K562 (cell line): ENCODE data around the gene TMEM184A. TPM values are rescaled to one million over a fixed set of nuclear protein-coding genes. Genes with fewer than 3 reads are reported as not detected.
A peak's percentile ranks its signal among the peaks of the same experiment; 100 is the strongest.

ENCODE experiments used
- ATAC-seq: fragments of 200-7000 bp; cut with Tn5 transposase; 3 replicates; pipeline ENCODE4 v1.9.1; 2020; ENCODE audit warnings: moderate library complexity
- BruUV-seq: library from RNA; stranded (reverse); fragments of 400-500 nt; replicated peaks from 2 replicates; lab custom pipeline; 2021; lab: Mats Ljungman, UMichigan
- CTCF ChIA-PET: fragments of 300-600 bp; formaldehyde crosslinking; extraction: SDS; loops from one replicate; lab custom pipeline; 2021; ENCODE audit warnings: low intra/inter-chr PET ratio; lab: Yijun Ruan, JAX
- POLR2A ChIA-PET: fragments of 300-600, 350-650 bp; sonication (Branson Sonifier 250); formaldehyde crosslinking; extraction: SDS; loops from one replicate; lab custom pipeline; 2021; ENCODE audit warnings: antibody characterized with exemption, inconsistent platforms; lab: Yijun Ruan, JAX
- DNase-seq, 4 experiments: peaks; one replicate each; pipeline versions ENCODE4 v3.0.0 to v3.0.0-alpha.2; 2011 to 2018; ENCODE audit warnings: low spot score in 3 of 4, mixed read lengths in 3 of 4; ENCODE audit errors: extremely low read depth in 1 of 4
- FAIRE-seq: peaks from 2 replicates; lab custom pipeline; 2011; peaks lifted over from hg19 to GRCh38; lab: Jason Lieb, UNC
- H2AFZ ChIP-seq: 2 replicates; pipeline ENCODE4 v1.6.0; 2011; ENCODE audit warnings: low read depth, low read length, control low read depth, inconsistent platforms
- H3K27ac ChIP-seq: fragments of 200-600 bp; 3 replicates; pipeline ENCODE4 v1.8.0; 2011; ENCODE audit warnings: low read depth, mild to moderate bottlenecking, control low read depth, inconsistent platforms, low read length, moderate library complexity, mixed read lengths; ENCODE audit errors: extremely low read depth
- H3K27me3 ChIP-seq, 2 experiments: fragments of 300-600 bp in 1 of 2; 2 replicates in 1 of 2; 3 replicates in 1 of 2; pipeline versions ENCODE4 v1.6.0 to v1.8.0; 2011; ENCODE audit warnings: inconsistent platforms in 2 of 2, low read length in 2 of 2, mild to moderate bottlenecking in 1 of 2, mixed read lengths in 1 of 2, moderate library complexity in 1 of 2; ENCODE audit not compliant: control insufficient read depth in 2 of 2, insufficient read depth in 2 of 2
- H3K36me3 ChIP-seq: fragments of 300-600 bp; 3 replicates; pipeline ENCODE4 v1.8.0; 2011; ENCODE audit warnings: mild to moderate bottlenecking, low read length, inconsistent platforms; ENCODE audit not compliant: control insufficient read depth, insufficient read depth
- H3K4me1 ChIP-seq, 2 experiments: fragments of 200-600 bp in 1 of 2; replicated peaks in 1 of 2; 2 replicates in 1 of 2; 3 replicates in 1 of 2; pipeline versions ENCODE4 v1.5.1 to v1.8.0; 2011; ENCODE audit warnings: inconsistent platforms in 2 of 2, low read length in 2 of 2, mild to moderate bottlenecking in 1 of 2, mixed read lengths in 1 of 2, moderate library complexity in 1 of 2; ENCODE audit not compliant: control insufficient read depth in 2 of 2, insufficient read depth in 2 of 2
- H3K4me2 ChIP-seq: 2 replicates; pipeline ENCODE4 v1.6.1; 2011; ENCODE audit warnings: low read length, control low read depth, inconsistent platforms, mixed read lengths; ENCODE audit not compliant: insufficient read depth
- H3K4me3 ChIP-seq: fragments of 200-600 bp; sonication (generic), shearing (Covaris generic); 2 replicates; pipeline ENCODE4 v1.5.1; 2016; ENCODE audit warnings: control low read depth, inconsistent platforms
- H3K79me2 ChIP-seq: fragments of 200-600 bp; 3 replicates; pipeline ENCODE4 v1.8.0; 2011; ENCODE audit warnings: low read length, inconsistent platforms; ENCODE audit not compliant: control insufficient read depth, insufficient read depth
- H3K9ac ChIP-seq, 2 experiments: 2 replicates each; pipeline versions ENCODE4 v1.6.0 to v1.6.1; 2011; ENCODE audit warnings: low read depth in 2 of 2, low read length in 2 of 2, control low read depth in 1 of 2, inconsistent platforms in 1 of 2, mild to moderate bottlenecking in 1 of 2, mixed read lengths in 1 of 2; ENCODE audit not compliant: insufficient read depth in 1 of 2
- H3K9me1 ChIP-seq: one replicate; pipeline ENCODE4 v1.6.0; 2011; ENCODE audit warnings: inconsistent platforms, mild to moderate bottlenecking, low read length, moderate library complexity; ENCODE audit not compliant: control insufficient read depth, insufficient read depth
- H3K9me3 ChIP-seq: replicated peaks from 2 replicates; pipeline ENCODE4 v1.5.1; 2011; ENCODE audit warnings: low read depth, low read length, inconsistent platforms; ENCODE audit not compliant: control insufficient read depth, insufficient read depth
- H4K20me1 ChIP-seq: replicated peaks from 2 replicates; pipeline ENCODE4 v1.6.1; 2011; ENCODE audit warnings: low read length, inconsistent platforms, mixed read lengths; ENCODE audit not compliant: control insufficient read depth, insufficient read depth
- CXXC5 ChIP-seq: fragments of 250-450 bp; sonication (Bioruptor Pico); IDR thresholded peaks from 2 replicates; pipeline ENCODE4 v1.8.0; 2022; ENCODE audit warnings: inconsistent platforms, mild to moderate bottlenecking, moderate library complexity
- E2F6 ChIP-seq, 2 experiments: IDR thresholded peaks; 2 replicates each; pipeline ENCODE4 v1.6.1; 2011; ENCODE audit warnings: borderline replicate concordance in 1 of 2, control low read depth in 1 of 2, low read depth in 1 of 2, low read length in 1 of 2, mild to moderate bottlenecking in 1 of 2, mixed read lengths in 1 of 2, moderate library complexity in 1 of 2; ENCODE audit not compliant: insufficient read depth in 1 of 2, insufficient read length in 1 of 2, poor library complexity in 1 of 2, severe bottlenecking in 1 of 2; ENCODE audit errors: extremely low read depth in 1 of 2
- ETS1 ChIP-seq: conservative IDR thresholded peaks from 2 replicates; pipeline ENCODE4 v1.6.1; 2011; ENCODE audit warnings: low read depth, mild to moderate bottlenecking, low read length; ENCODE audit not compliant: control insufficient read depth
- L3MBTL2 ChIP-seq: fragments of 450-650 bp; IDR thresholded peaks from 2 replicates; pipeline ENCODE4 v1.6.1; 2016; ENCODE audit warnings: mild to moderate bottlenecking, moderate library complexity
- SMAD2 ChIP-seq: fragments of 150-350 bp; IDR thresholded peaks from 2 replicates; pipeline ENCODE4 v1.6.1; 2014; ENCODE audit warnings: low read depth, mild to moderate bottlenecking, low read length
- ZNF347 ChIP-seq: fragments of 450-650 bp; formaldehyde crosslinking; IDR thresholded peaks from 2 replicates; pipeline ENCODE4 v1.4.0; 2020; ENCODE audit warnings: low read depth, mild to moderate bottlenecking, moderate library complexity
- ZNF584 ChIP-seq: fragments of 200-800 bp; sonication (Bioruptor generic); IDR thresholded peaks from 2 replicates; pipeline ENCODE4 v1.6.1; 2016; ENCODE audit warnings: low read depth, mild to moderate bottlenecking, missing genetic modification characterization, missing compliant biosample characterization
- WGBS: fragments of 100-300 bp; shearing (Covaris generic); methylation state at CpG from one replicate; pipeline ENCODE4 v1.1.6; 2016; ENCODE audit warnings: low coverage, mixed read lengths; ENCODE audit not compliant: insufficient coverage; ENCODE audit errors: missing lambda C conversion rate; 5-methylcytosine and 5-hydroxymethylcytosine counted together
- in situ Hi-C: fragments of 300-500 bp; cut with MboI; formaldehyde crosslinking; loops from 4 replicates; pipeline ENCODE4 v1.15.0; 2018; ENCODE audit warnings: inconsistent platforms, mixed read lengths
- intact Hi-C: fragments of 100-400 bp; cut with micrococcal nuclease; formaldehyde crosslinking; loops from 2 replicates; pipeline ENCODE4 v1.14.2; 2022
- polyA plus RNA-seq, 8 experiments: library from polyadenylated mRNA; depleted of rRNA in 4 of 8; stranded (reverse) in 5 of 8; unstranded in 3 of 8; fragments of >200 nt; fragmentation: Nextera tagmentation in 2 of 8; fragmentation: Illumina TruSeq in 1 of 8; extraction: Ambion mirVana in 2 of 8; extraction: Trizol in 1 of 8; gene quantifications; 2 replicates each; pipeline versions ENCODE4 v1.2.1 to v1.2.3, GENCODE V29; 2011 to 2014; ENCODE audit warnings: inconsistent platforms in 1 of 8, missing spikeins in 1 of 8
- total RNA-seq, 7 experiments: library from RNA; depleted of rRNA in 6 of 7; stranded (reverse); fragments of >200 nt in 6 of 7; fragmentation: Illumina TruSeq in 2 of 7; extraction: Trizol in 2 of 7; gene quantifications; 2 replicates each; pipeline versions ENCODE4 v1.2.1 to v1.2.3, GENCODE V29; 2011 to 2021; ENCODE audit warnings: low replicate concordance in 1 of 7
- TF ChIP-seq, protein P1 (sequence below): IDR thresholded peaks from 2 replicates; pipeline ENCODE4 v1.6.1; 2014; ENCODE audit warnings: antibody characterized with exemption
- TF ChIP-seq, protein P2 (sequence below): sonication (generic); formaldehyde crosslinking; IDR thresholded peaks from 2 replicates; pipeline ENCODE4 v1.8.0; 2022; ENCODE audit warnings: missing genetic modification reagents, mild to moderate bottlenecking, borderline replicate concordance

TMEM184A gene
- total and polyA plus RNA-seq, 9 of the 15 experiments (the other 6 are each of a cell fraction or from before 2014, with no cell fraction given) = 0.10 to 0.18 (median 0.11) TPM; not detected in 6

- no peak for ATAC-seq
- Histone ChIP-seq H3K9me1 (peaks cover 3% of the 10 kb centered on the region), H3K4me1 (peaks cover 34 to 63% of the 10 kb centered on the region in 2 experiments), H2AFZ (no peak overlapping the region), H3K27ac (peak overlapping the region; percentile 59; the same call in 1 of the 3 replicates), H3K36me3 (peaks cover 12% of the 10 kb centered on the region; the same call in 1 of the 3 replicates), H3K9ac (peak overlapping the region; percentile 65 to 95; a peak in 3 of 4 replicates), H3K4me3 (peak overlapping the region; percentile 54), H4K20me1 (peaks cover 31% of the 10 kb centered on the region), H3K9me3 (no peaks in the 10 kb centered on the region), H3K27me3 (peaks cover 9 to 11% of the 10 kb centered on the region in 2 experiments; a peak in 4 of 5 replicates), H3K4me2 (0 out of 2 replicates have a peak overlapping the region, but pooled peaks have one; percentile 55), H3K79me2 (peaks cover 48% of the 10 kb centered on the region)
- intact Hi-C loops = no loop called here
- no peak for FAIRE-seq
- POLR2A ChIA-PET = no interaction called here
- 0 out of 2 replicates have a peak, but pooled peaks have one; percentile 10 for TF ChIP-seq CXXC5
- no peak for TF ChIP-seq ZNF347 (CRISPR knock-in tag)
- TF ChIP-seq, protein P1, sequence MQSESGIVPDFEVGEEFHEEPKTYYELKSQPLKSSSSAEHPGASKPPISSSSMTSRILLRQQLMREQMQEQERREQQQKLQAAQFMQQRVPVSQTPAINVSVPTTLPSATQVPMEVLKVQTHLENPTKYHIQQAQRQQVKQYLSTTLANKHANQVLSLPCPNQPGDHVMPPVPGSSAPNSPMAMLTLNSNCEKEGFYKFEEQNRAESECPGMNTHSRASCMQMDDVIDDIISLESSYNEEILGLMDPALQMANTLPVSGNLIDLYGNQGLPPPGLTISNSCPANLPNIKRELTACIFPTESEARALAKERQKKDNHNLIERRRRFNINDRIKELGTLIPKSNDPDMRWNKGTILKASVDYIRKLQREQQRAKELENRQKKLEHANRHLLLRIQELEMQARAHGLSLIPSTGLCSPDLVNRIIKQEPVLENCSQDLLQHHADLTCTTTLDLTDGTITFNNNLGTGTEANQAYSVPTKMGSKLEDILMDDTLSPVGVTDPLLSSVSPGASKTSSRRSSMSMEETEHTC = no peak
- no peak for TF ChIP-seq SMAD2
- TF ChIP-seq, protein P2, sequence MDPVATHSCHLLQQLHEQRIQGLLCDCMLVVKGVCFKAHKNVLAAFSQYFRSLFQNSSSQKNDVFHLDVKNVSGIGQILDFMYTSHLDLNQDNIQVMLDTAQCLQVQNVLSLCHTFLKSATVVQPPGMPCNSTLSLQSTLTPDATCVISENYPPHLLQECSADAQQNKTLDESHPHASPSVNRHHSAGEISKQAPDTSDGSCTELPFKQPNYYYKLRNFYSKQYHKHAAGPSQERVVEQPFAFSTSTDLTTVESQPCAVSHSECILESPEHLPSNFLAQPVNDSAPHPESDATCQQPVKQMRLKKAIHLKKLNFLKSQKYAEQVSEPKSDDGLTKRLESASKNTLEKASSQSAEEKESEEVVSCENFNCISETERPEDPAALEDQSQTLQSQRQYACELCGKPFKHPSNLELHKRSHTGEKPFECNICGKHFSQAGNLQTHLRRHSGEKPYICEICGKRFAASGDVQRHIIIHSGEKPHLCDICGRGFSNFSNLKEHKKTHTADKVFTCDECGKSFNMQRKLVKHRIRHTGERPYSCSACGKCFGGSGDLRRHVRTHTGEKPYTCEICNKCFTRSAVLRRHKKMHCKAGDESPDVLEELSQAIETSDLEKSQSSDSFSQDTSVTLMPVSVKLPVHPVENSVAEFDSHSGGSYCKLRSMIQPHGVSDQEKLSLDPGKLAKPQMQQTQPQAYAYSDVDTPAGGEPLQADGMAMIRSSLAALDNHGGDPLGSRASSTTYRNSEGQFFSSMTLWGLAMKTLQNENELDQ (CRISPR knock-in tag) = no peak
- 0 out of 2 replicates have a peak, but pooled peaks have one; percentile 33 for TF ChIP-seq ZNF584
- TF ChIP-seq L3MBTL2 = peak; percentile 78; the same call in 1 of the 2 replicates
- peak in 1 of 2 experiments; percentile 87 for TF ChIP-seq E2F6 (IDR thresholded peaks at IDR 0.05; ENCODE audit: borderline replicate concordance in 1 of 2, extremely low read depth in 1 of 2, insufficient read depth in 1 of 2, insufficient read length in 1 of 2, low read depth in 1 of 2, low read length in 1 of 2, poor library complexity in 1 of 2, severe bottlenecking in 1 of 2)
- 0 out of 2 replicates have a peak, but pooled peaks have one; percentile 5 for TF ChIP-seq ETS1
- no TSS peak for BruUV-seq
- DNase-seq = peak in 2 of 4 experiments; percentile 79 to 82
- in situ Hi-C loops = no loop called here
- CTCF ChIA-PET = interaction anchor here (0.5 kb wide), 1 partner anchor 28 kb away, joined by 3 read pairs; no protein-coding TSS in a partner anchor
- WGBS = 0% methylated on average over 16 of the region's 45 CpGs
Measured at GRCh38 chr7:1530946-1531262, 25.1 kb downstream of the TMEM184A start.
